HG02981 (cell line): ENCODE data around the gene KDM4B.

Experiments
- ATAC-seq: cut with Tn5 transposase; IDR thresholded peaks from one replicate; pipeline ENCODE4 v1.9.1; 2021; ENCODE audit warnings: mild to moderate bottlenecking, moderate library complexity; ENCODE audit not compliant: unreplicated experiment

The KDM4B gene

DNA sequence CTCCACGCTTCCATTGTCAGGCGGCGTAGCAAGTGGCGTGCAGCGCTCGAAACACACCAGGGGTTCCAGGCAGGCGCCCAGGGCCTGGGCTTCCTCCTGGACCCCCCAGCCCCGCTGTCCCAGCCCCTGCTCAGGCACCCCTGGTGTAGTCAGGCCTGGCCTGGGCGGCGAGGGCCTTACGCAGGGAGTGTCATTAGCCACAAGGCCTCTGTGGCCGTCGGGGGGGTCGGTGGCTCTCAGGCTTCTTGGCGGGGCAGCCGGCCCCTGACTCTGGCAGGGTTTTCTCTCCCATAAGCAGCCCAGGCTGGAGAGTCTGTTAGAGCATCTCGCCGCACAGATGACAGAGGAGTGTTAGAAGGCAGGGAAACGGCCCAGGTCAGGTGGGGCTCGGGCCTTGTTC, 116.7 kb downstream of the KDM4B start:
- no peak for ATAC-seq

DNA sequence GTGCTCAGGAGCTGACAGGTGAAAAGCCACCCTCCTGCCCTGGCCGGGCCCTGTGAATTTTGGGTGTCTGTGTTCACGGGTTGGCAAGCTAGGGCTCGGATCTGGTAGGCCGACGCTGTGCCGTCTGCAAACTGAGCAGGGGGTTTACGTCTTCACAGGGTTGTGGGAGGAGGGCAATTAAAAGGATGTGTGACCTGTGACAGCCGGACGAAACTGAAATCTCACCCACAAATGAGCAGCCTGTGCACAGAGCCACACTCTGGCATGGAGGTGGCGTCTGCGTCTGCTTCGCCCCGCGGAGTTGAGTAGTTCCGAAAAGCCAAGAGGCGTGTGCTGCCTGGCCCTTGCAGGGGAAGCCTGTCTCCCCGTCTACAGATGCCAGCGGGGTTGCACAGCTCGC, 117.3 kb downstream of the KDM4B start:
- ATAC-seq, result no peak

DNA sequence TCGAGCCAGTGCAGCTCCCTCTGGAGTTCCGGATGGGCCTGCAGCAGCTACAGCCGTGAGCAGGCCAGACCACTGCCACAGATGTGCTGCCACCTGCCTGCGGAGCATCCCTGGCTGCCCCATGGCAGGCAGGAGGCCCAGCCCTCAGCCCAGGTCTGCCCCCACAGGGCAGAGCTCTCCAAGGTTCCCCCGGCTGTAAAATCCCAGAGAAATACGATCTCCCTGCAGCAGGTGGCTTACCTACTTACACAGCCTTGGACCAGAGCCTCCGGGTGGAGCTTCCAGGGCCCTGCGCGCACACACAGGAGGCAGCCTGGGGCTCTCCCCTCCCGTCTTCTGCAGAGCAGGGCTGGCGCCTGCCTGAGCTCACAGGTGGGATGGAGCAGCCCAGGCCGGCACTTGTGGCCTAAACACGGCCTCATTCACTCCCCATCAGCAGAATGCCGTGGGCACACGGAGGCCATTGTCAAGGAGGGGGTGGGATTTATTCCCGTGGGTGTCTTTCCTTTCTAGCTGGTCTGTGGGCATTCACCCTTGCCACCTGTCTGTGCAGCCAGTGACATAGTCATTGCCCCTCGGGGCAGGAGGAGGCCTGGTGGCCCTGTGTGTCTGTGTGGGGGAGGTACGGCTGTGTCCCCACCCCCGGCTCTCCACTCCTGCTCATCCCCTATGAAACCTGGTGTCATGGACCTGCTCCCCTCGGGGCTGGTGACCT, 118.0 kb downstream of the KDM4B start:
- no peak for ATAC-seq

DNA sequence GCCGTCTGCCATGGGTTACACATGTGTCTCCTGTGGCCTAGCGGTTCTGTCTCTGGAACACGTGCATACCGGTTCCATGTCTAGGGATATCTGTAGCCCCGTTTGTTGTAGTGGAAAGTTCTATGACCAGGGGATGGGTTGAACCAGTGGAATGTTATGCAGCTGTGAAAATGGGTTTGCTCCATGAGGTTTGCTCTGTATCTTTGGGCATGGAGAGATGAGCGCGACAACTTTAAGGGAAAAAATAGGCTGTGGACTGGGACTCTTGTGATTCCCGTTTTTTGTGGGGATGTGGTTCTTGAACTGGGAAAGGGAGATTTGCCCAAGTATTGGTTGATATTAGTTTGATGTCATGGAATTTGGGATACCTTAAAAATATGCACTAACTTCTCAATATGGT, 120.4 kb downstream of the KDM4B start:
- ATAC-seq, result no peak

DNA sequence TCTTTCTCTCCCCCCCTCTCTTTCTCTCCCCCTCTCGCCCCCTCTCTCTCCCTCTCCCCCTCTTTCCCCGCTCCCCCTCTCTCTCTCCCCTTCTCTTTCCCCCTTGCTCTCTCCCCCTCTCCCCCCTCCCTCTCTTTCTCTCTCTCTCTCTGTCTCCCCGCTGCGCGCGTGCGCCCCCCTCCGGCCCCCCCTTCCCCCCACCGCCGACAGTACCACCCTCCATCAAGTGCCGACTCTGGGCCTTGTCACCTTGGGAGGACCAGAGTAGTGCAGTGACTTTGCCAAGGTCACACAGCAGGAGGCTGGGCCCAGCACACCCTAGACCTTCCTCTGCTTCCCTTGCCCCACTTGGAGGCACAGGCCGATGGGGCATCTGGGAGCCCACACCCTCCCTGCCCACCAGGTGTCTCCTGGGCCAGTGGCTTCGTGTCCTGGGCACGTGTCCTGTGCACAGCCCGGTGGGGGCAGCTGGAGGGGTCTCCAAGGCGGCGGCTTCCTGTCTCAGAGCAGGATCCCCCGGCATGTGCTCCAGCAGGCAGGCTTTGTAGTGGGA, 121.6 kb downstream of the KDM4B start:
- no peak for ATAC-seq

DNA sequence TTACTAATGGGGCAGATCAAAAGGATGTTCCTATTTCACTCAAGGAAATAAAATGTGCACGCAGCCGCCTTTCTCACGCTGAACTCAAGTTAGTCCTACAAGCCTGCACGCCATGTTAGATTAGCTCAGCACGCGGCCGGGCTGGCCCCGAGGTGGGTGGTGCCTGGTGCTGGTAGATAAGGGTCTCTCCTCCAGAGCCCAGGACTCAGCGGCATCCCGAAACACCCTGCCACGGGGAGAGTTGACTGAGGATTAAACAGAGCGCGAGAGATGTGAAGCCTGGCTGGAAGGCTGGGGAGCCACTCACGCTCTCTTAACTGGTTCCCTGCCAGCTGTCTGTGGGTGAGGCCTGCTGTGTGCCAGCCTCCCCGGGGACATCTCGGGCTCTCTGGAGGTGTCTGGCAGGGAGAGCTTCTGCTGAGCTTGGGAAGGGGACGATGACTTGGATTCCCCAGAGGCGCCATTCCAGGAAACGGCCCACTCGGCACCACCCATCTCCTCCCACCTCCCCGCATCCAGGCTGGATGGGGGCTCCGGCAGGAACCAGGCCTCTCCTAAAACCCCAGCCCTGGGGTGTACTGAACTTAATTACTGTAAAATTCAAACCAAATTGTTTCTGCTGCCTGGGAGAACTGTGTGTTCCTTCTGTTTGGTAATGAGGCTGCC, 122.2 kb downstream of the KDM4B start:
- ATAC-seq, result no peak

DNA sequence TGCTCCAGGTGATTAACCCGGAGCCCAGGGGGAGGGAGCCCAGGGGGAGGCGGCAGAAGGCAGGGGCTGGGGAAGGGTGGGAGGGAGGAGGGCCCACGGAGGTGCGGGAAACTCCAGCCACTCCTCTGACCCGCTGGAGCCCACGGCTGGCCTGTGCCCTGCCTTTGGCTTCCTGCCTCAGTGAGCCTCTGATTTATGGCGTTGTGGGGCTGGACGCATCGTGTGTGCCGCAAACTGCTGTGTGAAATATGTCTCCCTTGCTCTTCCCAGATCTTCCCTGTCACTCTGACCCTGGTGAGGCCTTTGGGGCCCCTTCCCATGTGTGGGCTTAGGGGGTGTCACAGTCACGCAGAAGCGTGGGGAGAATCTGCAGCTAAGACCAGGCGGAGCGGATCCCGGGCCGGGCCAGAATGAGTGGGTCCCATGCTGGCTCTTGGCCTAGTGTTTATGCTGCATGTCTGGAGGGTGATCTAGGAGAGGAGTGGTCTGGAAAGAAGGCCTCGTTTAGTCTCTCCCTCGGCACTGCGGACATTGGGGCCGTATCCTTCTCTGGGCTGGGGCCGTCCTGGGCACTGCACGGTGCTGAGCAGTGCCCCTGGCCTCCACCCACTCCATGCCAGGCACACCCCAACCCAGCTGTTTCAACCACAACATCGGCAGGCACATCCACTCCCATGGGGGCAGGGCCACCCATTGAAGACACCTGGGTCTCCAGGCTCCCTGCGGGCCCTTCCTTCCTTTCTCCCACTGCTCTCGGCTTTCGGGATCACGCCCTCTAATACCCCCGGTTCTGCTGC, 123.0 kb downstream of the KDM4B start:
- ATAC-seq, result no peak

DNA sequence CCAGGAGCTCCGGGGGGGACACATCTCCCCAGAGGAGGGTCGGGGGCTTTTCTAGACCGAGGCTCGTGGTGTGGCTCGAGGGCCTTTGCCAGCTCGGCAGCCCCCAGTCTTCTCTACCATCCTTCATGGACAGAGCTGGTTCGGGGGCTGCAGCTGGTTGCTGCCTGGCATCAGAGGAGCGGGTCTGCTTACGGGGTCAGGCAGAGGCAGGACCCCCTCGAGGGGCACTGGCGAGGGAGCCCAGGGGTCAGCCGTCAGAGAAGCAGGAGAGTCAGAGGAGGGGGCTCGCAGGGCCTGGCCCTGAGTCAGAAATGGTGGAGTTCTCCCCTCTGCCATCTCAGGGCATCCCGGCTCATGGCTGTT, 123.5 kb downstream of the KDM4B start:
- ATAC-seq, result no peak

DNA sequence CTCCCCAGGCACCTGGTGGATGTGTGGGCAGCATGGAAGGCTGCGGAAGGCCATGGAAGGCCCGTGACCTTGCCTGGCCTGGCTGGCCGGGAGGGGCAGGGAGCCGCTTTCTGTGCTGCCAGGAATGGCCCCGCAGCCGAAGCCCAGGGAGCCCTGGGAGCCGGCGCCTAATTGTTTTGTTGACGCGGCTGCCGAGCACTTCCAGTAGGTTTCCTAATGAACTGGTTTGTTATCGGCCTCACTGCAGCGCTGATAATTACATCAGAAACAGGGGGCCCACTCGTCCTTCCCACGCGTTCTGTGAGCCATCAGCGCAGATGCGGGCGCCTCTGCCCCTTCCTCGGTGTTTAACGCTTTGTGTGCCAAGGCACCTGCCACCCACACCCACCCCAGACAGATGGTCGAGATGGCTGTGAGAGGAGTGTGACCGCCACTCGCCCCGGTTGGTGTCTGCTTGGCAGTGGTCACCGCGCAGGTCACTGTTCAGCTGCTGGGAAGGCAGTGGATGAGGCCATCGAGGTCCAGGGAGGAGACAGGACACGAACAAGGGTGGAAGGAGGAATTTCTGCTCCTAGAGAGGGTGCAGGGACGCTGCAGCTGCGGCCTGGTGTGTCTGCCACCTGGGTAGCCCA, 124.5 kb downstream of the KDM4B start:
- ATAC-seq, result no peak

DNA sequence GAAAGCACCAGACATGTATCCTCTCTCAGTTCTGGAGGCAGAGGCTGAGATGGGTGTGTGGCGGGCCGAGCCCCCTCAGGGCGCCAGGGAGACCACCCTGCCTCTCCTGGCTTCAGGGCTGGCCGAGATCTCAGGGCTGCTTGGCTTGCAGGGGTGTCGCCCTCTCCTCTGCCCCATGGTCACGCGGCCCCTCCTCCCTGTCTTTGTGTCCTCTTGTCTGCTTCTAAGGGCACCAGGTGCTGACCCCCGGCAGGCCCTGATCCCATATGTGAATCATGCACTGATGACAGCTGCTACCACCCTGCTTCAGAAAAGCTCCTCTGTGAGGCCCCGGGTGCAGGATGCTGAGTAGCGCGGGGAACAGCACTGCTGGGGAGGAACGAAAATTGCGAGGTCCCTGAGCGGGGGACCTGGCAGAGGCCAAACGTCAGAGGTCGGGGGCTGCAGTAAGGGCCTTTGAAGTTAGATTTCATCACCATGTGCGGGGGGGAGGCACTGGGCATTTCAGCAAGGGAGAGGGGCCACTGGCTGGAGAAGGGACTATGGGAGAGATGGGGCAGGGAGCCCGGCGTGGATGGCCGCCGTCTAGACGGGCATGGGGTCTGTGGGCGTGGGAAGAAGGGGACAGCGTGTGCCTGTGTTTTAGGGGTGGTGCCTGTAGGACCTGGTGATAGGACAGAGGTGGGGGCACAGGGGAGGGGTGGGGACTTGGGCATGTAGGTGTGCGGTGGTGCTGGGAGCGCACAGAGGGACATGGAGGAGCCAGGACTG, 125.2 kb downstream of the KDM4B start:
- no peak for ATAC-seq

DNA sequence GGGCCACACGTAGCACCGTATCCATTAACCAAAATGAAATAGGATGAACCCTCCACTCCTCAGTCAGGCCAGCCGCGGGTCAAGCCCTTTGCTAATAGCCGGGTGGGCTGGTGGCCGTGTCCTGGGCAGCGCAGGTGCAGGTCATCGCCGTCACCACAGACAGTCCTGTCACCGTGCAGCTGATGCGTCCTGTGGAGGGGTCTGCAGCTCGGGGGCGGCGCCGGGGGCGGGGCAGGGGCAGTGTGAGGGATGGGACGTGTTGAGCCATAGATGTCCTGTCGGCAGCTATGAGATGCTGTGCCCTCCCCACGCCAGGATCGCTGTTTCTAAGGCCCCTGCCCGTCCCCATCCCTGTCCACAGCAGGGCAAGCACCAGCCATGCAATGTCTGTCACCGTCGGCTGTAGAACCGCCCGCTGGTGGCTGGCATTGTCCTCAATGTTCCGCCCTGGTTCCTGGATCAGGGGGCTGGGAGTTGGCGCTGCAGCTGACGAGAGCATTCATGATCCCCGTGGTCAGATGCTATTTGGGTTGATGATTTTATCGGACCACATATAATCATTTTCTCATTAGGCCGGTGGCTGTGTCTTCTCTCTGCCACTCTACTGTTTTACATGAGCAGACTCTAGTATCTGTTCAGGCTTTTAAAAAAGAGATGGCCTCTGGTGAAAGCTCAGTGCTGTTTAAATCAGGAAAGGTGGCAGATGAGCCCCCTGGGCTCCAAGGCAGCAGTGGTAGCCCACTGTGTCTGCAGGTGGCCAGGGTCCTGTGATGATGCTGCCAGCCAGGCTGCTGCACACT, 126.1 kb downstream of the KDM4B start:
- no peak for ATAC-seq

DNA sequence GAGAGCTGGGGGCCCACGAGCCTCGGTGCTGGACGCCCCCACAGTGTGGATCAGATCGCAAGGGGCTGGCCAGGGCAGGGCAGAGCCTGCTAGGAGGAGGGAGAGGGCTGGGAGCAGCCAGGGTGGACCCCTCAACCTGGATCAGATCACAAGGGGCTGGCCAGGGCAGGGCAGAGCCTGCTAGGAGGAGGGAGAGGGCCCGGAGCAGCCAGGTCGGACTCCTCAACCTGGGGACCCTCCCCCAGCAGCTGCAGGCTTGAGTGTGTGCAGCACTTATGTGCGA, 126.6 kb downstream of the KDM4B start:
- ATAC-seq, result no peak

DNA sequence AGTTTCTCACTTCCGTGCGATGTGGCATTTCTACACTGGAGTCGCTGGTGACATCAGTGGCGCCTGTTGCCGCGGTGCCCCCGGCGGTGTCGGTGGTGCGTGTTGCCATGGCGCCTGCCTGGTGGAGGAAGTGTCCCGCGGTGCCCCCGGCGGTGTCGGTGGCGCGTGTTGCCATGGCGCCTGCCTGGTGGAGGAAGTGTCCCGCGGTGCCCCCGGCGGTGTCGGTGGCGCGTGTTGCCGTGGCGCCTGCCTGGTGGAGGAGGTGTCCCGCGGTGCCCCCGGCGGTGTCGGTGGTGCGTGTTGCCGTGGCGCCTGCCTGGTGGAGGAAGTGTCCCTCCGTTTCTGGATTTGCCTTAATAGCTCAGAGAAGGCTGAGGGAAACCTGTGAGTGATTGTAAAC, 127.6 kb downstream of the KDM4B start:
- no peak for ATAC-seq

DNA sequence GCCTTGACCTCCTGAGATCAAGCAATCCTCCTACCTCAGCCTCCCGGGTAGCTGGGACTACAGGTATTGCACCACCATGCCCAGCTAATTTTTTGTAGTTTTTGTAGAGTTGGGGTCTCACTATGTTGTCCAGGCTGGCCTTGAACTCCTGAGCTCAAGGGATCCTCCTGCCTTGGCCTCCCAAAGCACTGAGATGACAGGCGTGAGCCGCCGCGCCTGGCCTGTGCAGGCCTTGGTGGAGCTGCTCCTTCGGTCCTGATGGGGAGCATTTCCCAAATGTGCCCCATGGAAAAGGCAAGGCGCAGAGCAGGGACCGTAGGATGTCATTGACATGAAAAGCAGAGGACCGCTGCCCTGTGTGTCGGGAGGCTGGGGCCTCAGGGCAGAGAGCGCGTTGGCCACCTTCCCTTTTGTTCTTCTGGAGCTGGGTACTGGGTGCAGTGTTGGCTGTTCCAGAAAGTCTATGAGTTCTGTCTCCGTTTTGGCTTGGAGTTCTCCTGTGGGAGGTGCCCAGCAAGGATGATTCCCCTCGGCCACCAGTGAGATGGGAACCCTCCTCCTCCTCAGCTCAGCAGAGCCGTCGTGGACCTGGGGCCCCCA, 128.5 kb downstream of the KDM4B start:
- no peak for ATAC-seq

DNA sequence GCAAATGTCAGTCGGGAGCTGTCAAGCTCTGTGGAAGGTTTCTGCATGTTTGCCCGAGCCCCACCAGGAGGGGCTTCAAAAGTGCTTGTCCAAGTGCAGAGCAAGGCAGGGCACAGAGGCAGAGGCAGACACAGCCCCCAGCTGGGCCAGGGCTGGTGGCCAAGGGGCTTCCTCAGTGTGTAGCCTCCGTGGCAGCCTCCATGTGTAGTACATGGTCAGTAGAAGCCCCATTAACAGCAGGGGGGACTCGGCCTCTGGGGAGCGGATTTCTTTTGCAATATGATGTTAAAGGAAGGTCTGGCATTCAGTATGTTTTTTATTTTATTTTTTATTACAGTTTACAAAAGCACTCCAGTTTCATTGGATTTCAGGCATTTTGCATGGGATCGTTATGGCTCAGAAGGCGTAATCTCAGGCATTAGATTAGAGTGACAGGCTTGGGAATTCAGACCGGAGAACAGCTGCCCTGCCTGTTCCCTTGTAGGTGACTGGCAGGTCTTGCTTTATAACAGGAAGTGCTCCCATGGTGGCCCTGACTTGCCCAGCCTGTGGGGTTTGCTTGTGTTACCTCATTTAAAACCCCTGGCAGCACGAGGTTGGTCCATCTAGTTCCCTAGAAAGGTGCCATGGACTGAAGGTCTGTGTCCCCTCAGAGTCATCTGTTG, 129.2 kb downstream of the KDM4B start:
- ATAC-seq, result no peak

DNA sequence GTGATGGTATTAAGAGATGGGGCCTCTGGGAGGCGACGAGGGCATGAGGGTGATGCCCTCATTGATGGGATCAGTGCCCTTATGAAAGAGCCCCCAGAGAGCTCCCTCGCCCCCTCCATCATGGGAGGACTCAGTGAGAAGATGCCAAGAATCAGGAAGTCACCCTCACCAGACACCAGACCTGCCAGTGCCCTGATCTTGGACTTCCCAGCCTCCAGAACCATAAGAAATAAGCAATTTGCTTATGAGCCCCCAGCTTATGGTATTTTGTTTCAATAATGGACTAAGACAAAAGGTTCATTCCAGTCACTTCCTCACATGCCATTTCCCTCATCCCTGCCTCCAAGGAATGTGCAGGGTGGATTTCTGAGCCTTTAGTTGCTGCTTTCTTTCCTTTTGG, 129.7 kb downstream of the KDM4B start:
- ATAC-seq, result no peak

DNA sequence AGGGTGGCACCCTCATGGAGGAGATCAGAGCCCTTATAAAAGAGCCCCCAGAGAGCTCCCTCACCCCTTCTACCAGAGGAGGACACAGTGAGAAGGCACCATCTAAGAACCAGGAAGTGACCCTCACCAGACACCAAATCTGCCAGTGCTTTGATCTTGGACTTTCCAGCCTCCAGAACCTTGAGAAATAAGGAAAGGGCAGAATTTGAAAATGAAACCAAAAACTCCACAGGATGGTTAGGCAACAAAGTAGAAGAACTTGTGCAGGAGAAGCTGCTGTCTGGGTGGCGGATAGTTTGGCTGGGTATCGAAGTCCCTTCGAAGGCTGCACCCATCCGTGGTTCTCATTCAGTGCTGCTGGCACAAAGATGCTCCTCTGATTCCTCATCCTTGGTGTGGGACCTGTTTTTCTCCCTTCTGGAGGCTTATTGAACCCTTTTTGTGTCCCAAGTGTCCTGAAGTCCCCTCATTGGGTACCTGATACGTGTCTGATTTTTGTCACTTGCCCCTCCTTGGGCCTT, 130.8 kb downstream of the KDM4B start:
- ATAC-seq, result no peak

DNA sequence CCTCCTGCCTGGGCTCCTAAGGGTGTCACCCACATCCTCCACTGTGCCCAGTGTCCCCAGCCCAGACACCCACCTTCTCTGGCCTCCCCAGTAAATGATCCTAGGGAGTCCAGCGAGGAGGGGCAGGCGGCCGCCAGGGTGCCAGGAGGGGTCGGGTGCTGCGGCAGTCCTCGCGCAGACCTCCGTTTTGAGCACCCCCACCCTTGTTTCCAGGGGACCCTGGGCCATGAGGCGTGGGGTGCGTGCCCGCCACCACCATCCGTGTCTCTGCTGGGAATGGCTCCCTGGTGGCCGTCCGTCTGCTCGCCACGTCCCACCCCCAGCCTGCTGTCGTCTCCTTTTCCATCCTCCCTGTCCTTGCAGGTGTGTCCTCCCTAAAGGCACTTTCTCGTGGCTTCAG, 133.0 kb downstream of the KDM4B start:
- no peak for ATAC-seq

DNA sequence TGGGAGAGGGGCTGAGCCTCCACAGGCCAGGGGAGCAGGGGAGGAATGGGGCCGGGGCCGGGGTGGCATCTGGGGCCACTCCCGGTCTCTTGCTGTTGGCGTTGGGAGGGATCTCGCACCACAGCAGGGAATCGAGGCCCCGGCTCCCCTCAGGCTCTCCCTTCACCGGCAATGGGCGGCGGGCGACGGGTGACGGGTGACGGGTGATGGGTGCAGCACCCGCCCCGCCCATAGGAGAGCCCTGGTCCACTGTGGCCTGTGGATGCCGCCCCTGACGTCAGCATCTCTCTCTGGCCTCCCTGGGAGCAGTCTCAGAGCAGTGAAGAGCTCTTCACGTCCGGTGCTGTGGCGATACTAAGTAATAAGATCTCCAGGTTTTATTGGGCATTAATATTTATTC, 133.6 kb downstream of the KDM4B start:
- no peak for ATAC-seq
